GM23338 (cell line): Measurements from ENCODE around the gene AKR1E2.

Source experiments
- CTCF ChIP-seq, 2 experiments: fragments of 200-600 bp in 1 of 2; sonication (generic) in 1 of 2; conservative IDR thresholded peaks; 2 replicates each; pipeline versions ENCODE4 v1.5.1 to v1.6.1; 2016 to 2017; ENCODE audit warnings: antibody characterized with exemption in 2 of 2, low read depth in 2 of 2, mild to moderate bottlenecking in 2 of 2, moderate library complexity in 1 of 2
- EZH2 ChIP-seq: fragments of 200-600 bp; sonication (generic); IDR thresholded peaks from one replicate; pipeline ENCODE4 v1.8.0; 2017; ENCODE audit warnings: antibody characterized with exemption, mild to moderate bottlenecking, low read depth; ENCODE audit not compliant: unreplicated experiment
- EZH2phosphoT487 ChIP-seq: fragments of 200-600 bp; sonication (generic); IDR thresholded peaks from one replicate; pipeline ENCODE4 v1.8.1; 2018; ENCODE audit warnings: antibody characterized with exemption; ENCODE audit not compliant: unreplicated experiment
- JUNB ChIP-seq: IDR thresholded peaks from one replicate; pipeline ENCODE4 v1.6.1; 2016; ENCODE audit warnings: antibody characterized with exemption; ENCODE audit not compliant: unreplicated experiment
- POLR2AphosphoS5 ChIP-seq: IDR thresholded peaks from 2 replicates; pipeline ENCODE4 v1.6.1; 2016; ENCODE audit warnings: antibody characterized with exemption, low read depth
- REST ChIP-seq: IDR thresholded peaks from one replicate; pipeline ENCODE4 v1.6.1; 2018; ENCODE audit warnings: antibody characterized with exemption; ENCODE audit not compliant: unreplicated experiment

- no peak for TF ChIP-seq CTCF (conservative IDR thresholded peaks at IDR 0.05; ENCODE audit: low read depth in 2 of 2)
- TF ChIP-seq EZH2: no peak
- no peak for TF ChIP-seq REST
- TF ChIP-seq JUNB: no peak
- no peak for TF ChIP-seq POLR2AphosphoS5
- no peak for TF ChIP-seq EZH2phosphoT487
These were observed 35.1 kb upstream of the AKR1E2 start for GRCh38 chr10:4790922-4791321.
